ENCODE measurements around the gene NREP.

DNA sequence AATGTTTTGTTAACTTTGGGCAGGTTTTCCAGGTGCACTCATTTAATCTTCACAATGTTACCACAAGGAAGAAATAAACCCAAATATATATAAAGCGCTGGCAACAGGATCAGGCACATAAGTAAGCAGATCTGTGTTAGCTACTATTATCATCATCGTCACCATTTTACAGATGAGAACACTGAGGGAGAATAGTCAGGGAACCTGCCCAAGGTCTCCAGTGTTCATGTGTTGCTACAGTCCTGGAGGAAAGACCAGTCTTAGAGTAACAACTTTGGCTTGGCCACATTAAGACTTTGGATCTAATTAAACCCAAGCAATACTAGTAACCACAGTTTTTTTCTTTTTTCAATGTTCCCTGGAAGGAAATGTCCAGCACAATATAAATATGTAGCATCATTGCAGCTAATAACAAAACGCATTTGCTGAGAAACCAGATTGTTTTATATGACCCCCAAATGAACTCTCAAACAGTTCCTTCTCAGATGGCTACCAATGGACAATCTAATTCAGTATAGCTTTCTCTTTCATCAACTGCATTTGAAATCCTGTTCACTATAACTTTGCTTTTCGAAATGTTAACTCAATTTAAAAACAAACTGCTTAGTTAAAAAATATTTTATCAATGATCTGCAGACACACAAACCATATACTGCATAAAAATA, 11.8 kb downstream of the NREP start:
- TF ChIP-seq, protein P1, sequence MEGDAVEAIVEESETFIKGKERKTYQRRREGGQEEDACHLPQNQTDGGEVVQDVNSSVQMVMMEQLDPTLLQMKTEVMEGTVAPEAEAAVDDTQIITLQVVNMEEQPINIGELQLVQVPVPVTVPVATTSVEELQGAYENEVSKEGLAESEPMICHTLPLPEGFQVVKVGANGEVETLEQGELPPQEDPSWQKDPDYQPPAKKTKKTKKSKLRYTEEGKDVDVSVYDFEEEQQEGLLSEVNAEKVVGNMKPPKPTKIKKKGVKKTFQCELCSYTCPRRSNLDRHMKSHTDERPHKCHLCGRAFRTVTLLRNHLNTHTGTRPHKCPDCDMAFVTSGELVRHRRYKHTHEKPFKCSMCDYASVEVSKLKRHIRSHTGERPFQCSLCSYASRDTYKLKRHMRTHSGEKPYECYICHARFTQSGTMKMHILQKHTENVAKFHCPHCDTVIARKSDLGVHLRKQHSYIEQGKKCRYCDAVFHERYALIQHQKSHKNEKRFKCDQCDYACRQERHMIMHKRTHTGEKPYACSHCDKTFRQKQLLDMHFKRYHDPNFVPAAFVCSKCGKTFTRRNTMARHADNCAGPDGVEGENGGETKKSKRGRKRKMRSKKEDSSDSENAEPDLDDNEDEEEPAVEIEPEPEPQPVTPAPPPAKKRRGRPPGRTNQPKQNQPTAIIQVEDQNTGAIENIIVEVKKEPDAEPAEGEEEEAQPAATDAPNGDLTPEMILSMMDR (conservative IDR thresholded peaks at IDR 0.05 in 1 of 2, IDR thresholded peaks at IDR 0.05 in 1 of 2; ENCODE audit: low read depth in 1 of 2, low read length in 2 of 2) = no peak
- TF ChIP-seq EZH2 (IDR thresholded peaks at IDR 0.05; ENCODE audit: low read length, missing control alignments) = no peak
